GM12892 (cell line): ENCODE measurements around the gene CAMSAP2.
"Not testable (repeated sequence)": the region's sequence is repeated elsewhere in the genome, so short reads cannot be mapped to it uniquely, and the experiment has no call there.

Experiments
- DNase-seq: peaks from one replicate; pipeline ENCODE4 v3.0.0; 2011; ENCODE audit not compliant: insufficient read length
- FAIRE-seq: peaks from 2 replicates; lab custom pipeline; 2011; peaks lifted over from hg19 to GRCh38; lab: Jason Lieb, UNC
- POLR2A ChIP-seq: IDR thresholded peaks from 2 replicates; pipeline ENCODE4 v1.6.1; 2011; ENCODE audit warnings: low read depth, low read length, control low read depth
- POLR2AphosphoS5 ChIP-seq: IDR thresholded peaks from 2 replicates; pipeline ENCODE4 v1.6.1; 2011; ENCODE audit warnings: low read depth, low read length, control low read depth
- TAF1 ChIP-seq: IDR thresholded peaks from 2 replicates; pipeline ENCODE4 v1.6.1; 2011; ENCODE audit warnings: low read depth, mild to moderate bottlenecking, control low read depth, low read length, borderline replicate concordance

Gene CAMSAP2

DNA sequence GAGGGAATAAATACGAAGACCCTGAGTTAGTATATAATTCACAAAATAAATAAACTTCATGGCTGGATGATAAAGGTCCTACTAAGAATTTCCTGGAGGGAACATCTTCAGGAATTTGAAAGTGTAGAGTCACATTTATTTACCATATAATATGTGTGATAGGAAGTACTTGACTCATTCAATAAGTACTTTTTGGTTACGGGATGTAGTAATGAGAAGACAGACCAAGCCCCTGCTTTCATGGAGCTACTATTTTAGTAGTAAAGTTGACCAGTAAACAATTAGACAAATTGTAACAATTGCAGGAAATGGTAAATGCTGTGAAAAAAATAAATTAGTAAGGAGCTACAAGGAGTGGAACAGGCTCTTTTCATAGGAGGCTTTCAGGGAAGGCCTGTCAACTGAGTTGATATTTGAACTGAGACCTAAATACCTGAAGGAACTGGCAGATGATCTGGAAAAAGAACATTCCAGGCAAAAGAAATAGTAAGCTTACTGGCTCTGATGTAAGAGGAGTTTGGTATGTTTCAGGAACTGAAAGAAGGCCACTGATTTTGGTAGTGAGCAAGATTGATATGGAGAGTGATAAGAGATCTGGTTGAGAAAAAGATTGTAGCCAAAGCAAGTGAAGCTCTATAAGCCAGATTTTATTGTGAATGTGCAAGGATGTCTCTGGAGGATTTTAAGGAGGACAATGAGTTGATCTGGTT is 36.2 kb downstream of the CAMSAP2 start:
- FAIRE-seq (peak; percentile 63), DNase-seq (no peak)
- TF ChIP-seq POLR2AphosphoS5 (no peak), TAF1 (no peak), POLR2A (no peak)

GRCh38 chr1:200775850-200776249 is 37.2 kb downstream of the CAMSAP2 start:
- FAIRE-seq (no peak), DNase-seq (no peak)
- TF ChIP-seq POLR2AphosphoS5 (no peak), POLR2A (no peak), TAF1 (no peak)

DNA sequence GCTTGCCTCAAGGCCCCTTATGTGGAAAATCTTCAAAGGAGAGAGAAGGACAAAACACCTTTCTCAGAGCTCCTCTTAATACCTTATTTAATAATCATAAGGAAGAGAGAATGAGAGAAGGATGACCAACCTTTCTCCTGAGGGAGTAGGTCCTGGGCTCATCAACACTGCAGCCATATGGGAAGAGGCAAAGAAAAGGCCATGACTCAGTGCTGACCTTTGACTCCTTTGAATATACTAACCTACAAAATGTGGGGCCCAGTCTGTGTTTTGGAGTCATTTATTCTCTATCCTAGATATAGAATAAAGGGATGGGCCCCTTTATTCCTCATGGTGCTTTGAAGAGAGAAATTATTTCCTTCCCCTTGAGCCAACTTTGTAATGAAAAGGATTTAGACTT is 38.3 kb downstream of the CAMSAP2 start:
- FAIRE-seq = no peak
- DNase-seq = no peak
- TF ChIP-seq TAF1 (no peak), POLR2AphosphoS5 (no peak), POLR2A (no peak)

GRCh38 chr1:200778766-200779165 is 40.1 kb downstream of the CAMSAP2 start:
- no peak for FAIRE-seq

DNA sequence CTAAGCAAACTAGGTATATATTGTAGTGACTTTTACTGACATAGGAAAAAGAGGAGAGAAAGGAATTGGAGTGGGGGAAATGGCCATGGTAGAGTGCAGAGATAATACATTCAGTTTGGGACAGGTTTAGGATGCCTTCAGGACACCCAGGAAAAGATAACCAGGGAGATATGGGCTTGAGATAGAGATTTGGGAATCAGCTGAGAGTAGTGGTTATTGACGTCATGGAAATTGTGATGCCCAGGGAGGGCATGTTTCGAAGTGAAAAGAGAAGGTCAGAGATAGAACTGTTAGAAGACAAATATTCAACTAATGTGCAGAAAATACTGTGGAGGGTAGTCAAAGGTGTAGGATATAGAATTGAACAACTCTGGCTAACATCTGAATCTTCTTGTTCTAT is 40.6 kb downstream of the CAMSAP2 start:
- TF ChIP-seq POLR2A (no peak), TAF1 (no peak), POLR2AphosphoS5 (no peak)
- FAIRE-seq (peak; percentile 40), DNase-seq (no peak)

More at GRCh38 chr1:200778766-200779165, 40.1 kb downstream of the CAMSAP2 start:
- DNase-seq = no peak
- TF ChIP-seq TAF1 (no peak), POLR2A (no peak), POLR2AphosphoS5 (no peak)

GRCh38 chr1:200780545-200781369 is 42.1 kb downstream of the CAMSAP2 start:
- TF ChIP-seq TAF1 (no peak), POLR2A (no peak), POLR2AphosphoS5 (no peak)
- peak; percentile 82 for FAIRE-seq
- DNase-seq = no peak

- FAIRE-seq (no peak), DNase-seq (no peak)
- TF ChIP-seq POLR2AphosphoS5 (no peak), TAF1 (no peak), POLR2A (no peak)
Observed at GRCh38 chr1:200783926-200784325, 45.2 kb downstream of the CAMSAP2 start.

DNA sequence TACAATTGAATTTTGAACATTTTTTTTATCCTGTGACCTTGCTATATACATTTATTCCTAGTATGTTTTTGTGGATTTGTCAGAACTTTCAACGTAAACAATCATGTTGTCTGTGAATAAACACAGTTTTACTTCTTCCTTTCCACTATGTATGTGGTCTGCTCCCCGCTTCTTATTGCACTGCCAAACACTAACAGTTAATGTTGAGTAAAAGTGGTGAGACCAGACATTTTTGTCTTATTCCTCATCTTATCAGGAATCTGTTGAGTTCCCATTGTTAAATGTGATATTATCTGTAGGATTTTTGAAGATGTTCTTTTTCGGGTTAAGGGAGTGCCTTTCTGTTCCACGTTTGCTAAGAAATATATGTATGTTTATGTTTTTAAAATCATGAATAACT is 45.9 kb downstream of the CAMSAP2 start:
- DNase-seq = no peak
- no peak for FAIRE-seq
- no peak for TF ChIP-seq POLR2AphosphoS5
- TF ChIP-seq TAF1 = no peak
- no peak for TF ChIP-seq POLR2A

GRCh38 chr1:200786788-200787187 is 48.1 kb downstream of the CAMSAP2 start:
- FAIRE-seq (no peak), DNase-seq (no peak)
- TF ChIP-seq POLR2AphosphoS5 = no peak
- no peak for TF ChIP-seq TAF1
- TF ChIP-seq POLR2A = no peak

DNA sequence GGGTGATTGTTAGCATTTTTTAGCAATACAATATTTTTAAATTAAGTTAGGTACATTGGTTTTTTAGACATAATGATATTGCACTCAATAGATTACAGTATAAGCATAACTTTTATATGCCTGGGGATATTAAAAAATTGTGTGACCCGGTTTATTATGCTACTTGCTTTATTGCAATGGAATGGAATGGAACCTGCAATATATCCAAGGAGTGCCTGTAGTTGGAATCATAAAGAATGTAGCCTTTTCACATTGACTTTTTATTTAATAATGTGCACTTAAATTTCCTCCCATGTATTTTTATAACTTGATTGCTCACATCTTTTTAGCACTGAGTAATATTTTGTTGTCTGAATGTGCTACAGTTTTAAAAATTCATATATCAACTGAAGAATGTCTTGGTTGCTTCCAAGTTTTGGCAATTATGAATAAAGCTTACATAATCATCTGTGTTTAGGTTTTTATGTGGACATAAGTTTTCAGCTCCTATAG is 49.2 kb downstream of the CAMSAP2 start:
- DNase-seq = no peak
- TF ChIP-seq POLR2AphosphoS5 (no peak), POLR2A (no peak), TAF1 (no peak)
- FAIRE-seq = no peak

- DNase-seq, FAIRE-seq: not testable (repeated sequence)
Observed at GRCh38 chr1:200791012-200791411, 52.3 kb downstream of the CAMSAP2 start.

GRCh38 chr1:200793677-200794076 is 55.0 kb downstream of the CAMSAP2 start:
- no peak for TF ChIP-seq POLR2A
- TF ChIP-seq TAF1 = no peak
- no peak for TF ChIP-seq POLR2AphosphoS5
- DNase-seq = no peak
- FAIRE-seq = no peak
